ENCODE data around the gene PTPRA.

PTPRA gene

DNA sequence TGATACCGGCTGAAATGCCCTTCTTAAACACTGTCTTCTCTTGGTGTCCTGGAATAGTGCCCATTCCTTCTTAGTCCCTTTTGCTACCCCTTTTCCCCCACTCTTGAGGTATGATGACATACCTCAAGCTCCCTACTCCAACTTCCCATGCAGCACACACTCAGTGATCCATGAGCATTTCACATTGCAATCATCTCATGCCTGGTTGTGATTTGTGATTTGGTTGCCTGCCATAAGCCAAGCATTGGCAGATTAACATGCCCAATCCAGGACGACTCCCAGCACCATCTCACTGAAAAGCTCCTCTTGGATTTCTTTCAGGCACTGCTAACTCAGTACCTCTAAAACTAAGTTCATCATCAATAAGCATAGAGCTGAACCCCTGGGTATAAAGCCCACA lies 14.7 kb upstream of the PTPRA start:
- DNase-seq (ENCODE audit: low read depth) = no peak

GRCh38 chr20:2859330-2860121 lies 13.8 kb upstream of the PTPRA start:
- no peak for DNase-seq (ENCODE audit: low read depth)

DNA sequence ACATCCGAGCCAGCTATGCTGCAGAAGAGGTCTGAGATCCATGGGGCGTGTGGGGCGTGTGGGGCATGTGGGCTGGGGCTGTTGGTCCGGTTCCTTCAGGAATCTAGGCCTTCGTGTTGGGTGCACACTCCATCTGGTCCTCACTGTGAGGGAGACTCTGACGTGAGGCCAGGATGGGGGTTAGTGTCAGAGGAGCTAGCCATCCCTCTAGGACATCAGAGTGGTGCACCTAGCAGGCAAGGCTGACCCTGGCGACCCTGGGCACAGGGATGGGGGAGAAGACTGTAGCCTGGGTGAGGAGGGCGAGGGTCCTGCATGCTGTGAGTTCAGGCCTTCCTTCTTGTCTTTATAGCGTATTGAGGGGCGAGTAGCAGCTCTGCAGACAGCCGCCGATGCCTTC lies 8.7 kb upstream of the PTPRA start:
- DNase-seq (ENCODE audit: low read depth) = no peak

DNA sequence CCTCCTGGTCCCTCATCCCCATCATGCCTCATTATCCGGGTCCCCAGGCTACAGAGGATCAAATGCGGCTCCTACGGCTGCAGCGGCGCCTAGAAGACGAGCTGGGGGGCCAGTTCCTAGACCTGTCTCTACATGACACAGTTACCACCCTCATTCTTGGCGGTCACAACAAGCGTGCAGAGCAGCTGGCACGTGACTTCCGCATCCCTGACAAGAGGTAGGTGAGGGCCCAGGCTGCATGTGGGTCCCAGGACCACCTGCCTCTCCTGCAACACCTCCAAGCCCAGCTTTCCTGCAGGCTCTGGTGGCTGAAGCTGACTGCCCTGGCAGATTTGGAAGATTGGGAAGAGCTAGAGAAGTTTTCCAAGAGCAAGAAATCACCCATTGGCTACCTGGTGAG lies 8.2 kb upstream of the PTPRA start:
- no peak for DNase-seq (ENCODE audit: low read depth)

DNA sequence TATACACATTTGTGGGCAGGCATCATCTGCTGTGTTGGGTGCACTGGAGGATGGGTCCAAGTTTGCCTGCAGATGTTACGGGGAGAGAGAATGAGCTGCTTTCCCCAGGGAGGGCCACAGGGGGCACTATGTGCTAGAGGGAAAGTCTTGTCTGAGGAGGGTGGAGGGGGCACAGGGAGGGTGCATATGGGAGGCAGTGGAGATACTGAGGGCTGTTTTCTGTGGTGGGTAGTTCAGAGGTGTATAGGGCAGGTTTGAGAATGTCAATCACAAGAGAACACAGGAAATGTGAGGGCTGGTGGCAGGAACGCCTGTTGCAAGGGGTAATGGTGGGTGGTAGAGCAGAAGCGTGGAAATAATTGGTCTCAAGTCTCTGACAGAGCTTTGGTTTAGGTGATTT lies 7.7 kb upstream of the PTPRA start:
- no peak for DNase-seq (ENCODE audit: low read depth)

DNA sequence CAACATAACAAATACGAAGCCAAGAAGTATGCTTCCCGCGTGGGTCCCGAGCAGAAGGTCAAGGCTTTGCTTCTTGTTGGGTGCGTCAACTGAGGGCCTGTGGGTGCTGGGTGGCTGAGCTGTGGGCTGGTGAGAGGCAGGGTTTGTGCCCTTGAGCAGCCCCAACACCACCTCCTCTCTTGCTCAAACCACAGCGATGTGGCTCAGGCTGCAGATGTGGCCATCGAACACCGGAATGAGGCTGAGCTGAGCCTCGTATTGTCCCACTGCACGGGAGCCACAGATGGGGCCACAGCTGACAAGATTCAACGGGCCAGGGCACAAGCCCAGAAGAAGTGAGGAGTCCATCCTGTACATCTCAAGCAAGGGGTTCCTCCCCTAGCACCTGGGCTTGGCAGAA lies 7.0 kb upstream of the PTPRA start:
- DNase-seq (ENCODE audit: low read depth) = no peak

DNA sequence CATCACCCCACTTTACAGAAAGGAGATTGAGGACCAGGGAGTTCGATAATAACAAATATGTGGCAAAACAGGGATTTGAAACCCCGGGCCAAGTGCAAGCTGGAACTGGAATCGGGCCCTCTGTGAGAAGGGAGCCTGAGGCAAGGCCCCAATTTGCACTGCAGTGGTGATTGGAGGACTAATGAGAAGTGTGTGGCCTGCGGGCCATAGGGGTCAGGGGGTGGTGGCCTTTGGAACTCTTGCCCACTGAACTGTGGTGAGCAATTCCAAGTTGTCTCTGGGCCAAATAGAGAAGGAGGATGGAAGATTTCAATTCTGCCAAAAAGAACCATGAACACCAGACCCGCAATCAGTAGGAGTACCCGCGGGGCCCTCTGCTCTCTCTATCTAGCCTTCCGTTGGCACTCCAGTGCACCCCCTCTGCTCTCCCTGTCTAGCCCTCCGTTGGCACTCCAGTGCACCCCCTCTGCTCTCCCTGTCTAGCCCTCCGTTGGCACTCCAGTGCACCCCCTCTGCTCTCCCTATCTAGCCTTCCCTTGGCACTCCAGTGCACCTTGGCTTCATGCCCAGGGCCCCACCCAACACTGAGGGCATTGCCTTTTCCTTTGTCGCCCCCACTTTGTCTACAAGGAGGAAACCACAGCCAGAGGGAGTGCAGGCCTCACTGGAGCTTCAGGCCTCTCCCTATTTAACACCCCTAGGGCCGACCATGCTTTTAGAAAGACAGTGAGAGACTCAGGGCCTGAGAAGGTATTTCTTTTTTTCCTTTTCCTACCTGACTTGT lies 6.0 kb upstream of the PTPRA start:
- DNase-seq (ENCODE audit: low read depth) = no peak

DNA sequence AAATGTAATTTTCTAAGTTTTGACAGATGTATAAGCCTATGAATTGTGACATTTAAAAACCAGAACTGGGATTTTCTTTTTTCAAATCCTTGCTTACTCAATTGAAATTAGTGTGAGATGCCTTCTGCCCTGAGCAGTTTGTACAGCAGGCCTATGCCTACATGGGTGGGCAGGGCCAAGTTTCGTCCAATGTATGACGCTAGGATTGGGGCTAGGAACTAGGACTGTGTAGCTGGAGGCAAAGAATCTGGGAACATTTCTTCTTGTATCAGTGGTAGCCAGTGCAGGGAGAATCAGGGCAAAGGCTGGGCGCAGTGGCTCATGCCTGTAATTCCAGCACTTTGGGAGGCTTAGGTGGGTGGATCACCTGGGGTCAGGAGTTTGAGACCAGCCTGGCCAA lies 3.9 kb upstream of the PTPRA start:
- no peak for DNase-seq (ENCODE audit: low read depth)

- DNase-seq (ENCODE audit: low read depth) = no peak
Observed at GRCh38 chr20:2871111-2871465, 2.2 kb upstream of the PTPRA start.

GRCh38 chr20:2871661-2872458 lies 1.4 kb upstream of the PTPRA start:
- DNase-seq (ENCODE audit: low read depth) = no peak

DNA sequence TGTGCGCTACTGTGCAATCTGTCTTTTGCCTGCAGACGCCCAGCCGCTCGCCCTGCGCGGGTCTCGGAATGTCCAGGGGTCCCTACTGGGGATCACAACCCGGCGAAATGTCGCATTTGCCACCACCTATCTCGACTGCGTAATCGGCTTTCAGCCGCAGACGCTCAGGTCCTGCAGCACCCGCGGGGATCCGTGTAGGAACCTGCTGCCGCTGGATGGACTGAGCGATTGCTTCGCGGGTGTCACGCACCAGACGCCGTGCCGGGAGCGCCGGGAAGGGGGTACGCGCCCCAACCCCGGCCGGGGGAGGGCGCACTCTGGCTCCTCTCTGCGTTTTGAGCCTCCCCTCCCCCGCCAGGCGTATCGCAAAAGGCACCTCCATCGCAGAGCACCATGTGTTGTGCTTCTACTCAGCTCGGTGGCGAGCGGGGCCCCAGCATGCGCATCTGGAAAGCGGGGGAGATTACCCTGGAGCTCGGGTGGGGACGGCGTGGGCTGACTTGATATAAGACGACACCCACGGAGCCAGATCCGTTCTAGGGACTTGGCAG lies 747 bp upstream of the PTPRA start:
- DNase-seq (ENCODE audit: low read depth) = no peak

- no peak for DNase-seq (ENCODE audit: low read depth)
Observed at GRCh38 chr20:2873747-2874041, 413 bp downstream of the PTPRA start.

DNA sequence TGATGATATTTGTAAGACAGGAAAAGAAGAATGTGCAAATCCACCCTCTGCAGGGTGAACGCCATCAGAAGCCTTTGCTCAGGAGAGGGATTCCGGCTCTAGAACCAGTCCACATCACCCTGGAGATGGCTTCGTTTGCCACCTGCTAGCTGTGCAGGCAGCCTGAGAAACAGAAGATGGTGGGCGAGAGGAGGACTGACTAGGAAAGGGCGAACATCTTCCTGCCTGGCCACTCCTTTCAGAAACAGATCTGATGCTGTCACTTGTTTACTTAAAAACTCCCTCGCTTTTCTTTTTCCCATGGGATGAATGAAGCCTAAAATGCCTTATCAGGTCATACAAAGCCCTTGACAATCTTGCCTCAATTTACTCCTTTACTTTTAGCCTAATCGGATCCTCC lies 1.2 kb downstream of the PTPRA start:
- no peak for DNase-seq (ENCODE audit: low read depth)

- no peak for DNase-seq (ENCODE audit: low read depth)
Observed at GRCh38 chr20:2875690-2876203, 2.5 kb downstream of the PTPRA start.

DNA sequence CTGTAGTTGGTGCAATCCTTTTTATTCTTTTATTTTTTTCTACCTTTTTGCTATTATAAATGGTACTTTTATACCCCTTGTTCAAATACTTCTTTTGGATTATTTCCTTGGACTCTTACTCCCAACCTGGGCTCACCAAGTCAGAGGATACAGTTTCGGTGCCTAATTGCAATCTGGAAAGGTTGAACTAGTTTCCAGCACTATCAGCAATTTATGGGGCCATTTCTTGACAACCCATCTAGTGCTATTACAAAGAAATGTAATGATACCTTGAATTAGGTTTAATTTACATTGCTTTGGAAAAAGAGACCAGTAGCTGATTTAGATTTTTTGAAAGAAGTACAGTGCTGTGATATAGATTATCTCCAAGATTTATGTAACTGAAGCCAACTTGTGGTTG lies 5.2 kb downstream of the PTPRA start:
- no peak for DNase-seq (ENCODE audit: low read depth)

DNA sequence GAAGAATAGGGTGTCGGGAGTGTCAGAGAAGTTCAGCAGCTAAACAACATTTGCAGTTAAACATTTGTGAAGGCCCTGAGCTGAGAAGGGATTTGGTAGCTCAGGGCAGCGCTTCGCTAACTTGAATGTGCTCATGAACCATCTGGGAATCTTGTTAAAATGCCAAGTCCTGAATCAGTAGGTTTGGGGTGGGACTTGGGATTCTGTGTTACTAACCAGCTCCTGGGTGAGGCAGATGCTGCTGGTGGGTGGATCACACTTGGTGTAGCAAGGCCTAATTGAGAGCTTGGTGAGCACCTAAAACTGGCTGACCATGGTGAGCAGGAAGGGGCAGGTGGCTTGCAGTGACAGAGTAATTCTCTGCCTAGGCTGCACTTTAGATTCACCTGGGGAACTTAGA lies 5.9 kb downstream of the PTPRA start:
- DNase-seq (ENCODE audit: low read depth) = no peak

DNA sequence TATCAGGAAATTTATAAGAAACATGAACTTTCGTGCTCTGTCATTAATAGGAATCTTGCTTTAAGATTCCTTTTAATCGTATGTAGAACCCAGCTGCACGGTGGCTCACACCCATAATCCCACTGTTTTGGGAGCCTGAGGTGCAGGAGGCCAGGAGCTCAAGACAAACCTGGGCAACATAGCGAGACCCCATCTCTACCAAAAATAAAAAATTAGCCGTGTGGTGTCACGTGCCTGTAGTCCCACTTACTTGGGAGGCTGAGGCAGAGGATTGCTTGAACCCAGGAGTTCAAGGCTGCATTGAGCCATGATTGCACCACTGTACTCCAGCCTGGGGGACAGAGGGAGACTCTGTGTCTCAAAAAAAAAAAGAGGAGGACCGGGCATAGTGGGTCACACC lies 7.4 kb downstream of the PTPRA start:
- DNase-seq (ENCODE audit: low read depth) = no peak

GRCh38 chr20:2883726-2884637 lies 10.7 kb downstream of the PTPRA start:
- DNase-seq (ENCODE audit: low read depth) = no peak

DNA sequence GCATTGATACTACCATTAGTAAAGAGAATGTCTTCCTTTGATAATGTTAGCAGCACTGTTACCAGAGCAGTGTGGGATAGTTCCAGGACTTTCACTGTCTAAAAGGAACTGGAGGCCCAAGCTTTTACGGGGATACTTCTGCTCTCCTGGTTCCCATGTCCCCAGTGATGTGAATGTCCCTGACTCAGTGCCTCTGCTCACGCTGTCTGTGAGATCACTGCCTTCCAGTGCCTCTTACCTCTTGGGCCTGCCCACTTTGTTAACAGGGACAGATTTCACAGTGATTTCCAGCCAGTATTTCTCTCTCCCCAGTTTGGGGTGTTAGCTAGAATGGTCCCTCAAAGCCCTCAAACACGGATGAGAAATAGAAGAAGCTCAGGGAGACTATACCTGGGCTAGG lies 14.4 kb downstream of the PTPRA start:
- no peak for DNase-seq (ENCODE audit: low read depth)

- DNase-seq (ENCODE audit: low read depth) = no peak
Observed at GRCh38 chr20:2888224-2888955, 15.1 kb downstream of the PTPRA start.

DNA sequence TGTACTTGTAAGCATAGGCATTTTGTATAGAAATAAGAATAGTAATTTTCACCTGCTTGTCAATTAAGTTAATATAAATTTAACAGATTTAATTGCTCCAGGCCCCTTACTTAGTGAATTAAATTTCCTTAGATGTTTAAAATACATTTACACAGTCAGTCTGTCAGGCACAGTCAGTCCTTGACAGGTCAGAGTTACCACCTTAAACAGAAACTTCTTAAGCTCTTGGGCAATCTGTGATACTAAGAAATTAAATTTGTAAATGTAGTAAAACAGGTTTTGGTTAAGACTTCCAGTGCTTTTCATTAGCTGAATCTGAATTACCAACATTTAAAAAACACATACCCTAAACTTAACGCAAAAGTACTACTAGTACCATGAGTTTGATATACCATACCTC lies 15.9 kb downstream of the PTPRA start:
- DNase-seq (ENCODE audit: low read depth) = no peak
